Transverse colon (tissue), 4 donors: ENCODE results near the gene SCN5A. TPM values are rescaled to one million over a fixed set of nuclear protein-coding genes. Genes with fewer than 3 reads are reported as not detected.

Experiments used
- DNase-seq: peaks from one replicate; pipeline ENCODE4 v3.0.0-alpha.2; 2019
- H3K27ac ChIP-seq, 4 donors: fragments of 200-600 bp; sonication (generic); 2 replicates each; pipeline ENCODE4 v1.5.1; 2016 to 2018; ENCODE audit warnings: inconsistent platforms in 4 of 4
- H3K27me3 ChIP-seq: fragments of 200-600 bp; sonication (generic); 2 replicates; pipeline ENCODE4 v1.5.1; 2017; ENCODE audit warnings: inconsistent platforms
- H3K36me3 ChIP-seq, 4 donors: fragments of 200-600 bp; sonication (generic); 2 replicates each; pipeline ENCODE4 v1.5.1; 2017 to 2019; ENCODE audit warnings: inconsistent platforms in 4 of 4
- H3K4me1 ChIP-seq, 4 donors: fragments of 200-600 bp; sonication (generic); 2 replicates each; pipeline ENCODE4 v1.5.1; 2017 to 2020; ENCODE audit warnings: inconsistent platforms in 4 of 4
- H3K4me3 ChIP-seq, 4 donors: fragments of 200-600 bp; sonication (generic); 1 replicate in 1 of 4; 2 replicates in 3 of 4; pipeline versions ENCODE4 v1.5.1 to v1.6.1; 2017 to 2019; ENCODE audit warnings: inconsistent platforms in 4 of 4
- H3K9me3 ChIP-seq, 2 donors: fragments of 200-600 bp; sonication (generic); 2 replicates each; pipeline ENCODE4 v1.5.1; 2017 to 2019; ENCODE audit warnings: inconsistent platforms in 2 of 2
- EP300 ChIP-seq: sonication (generic); formaldehyde crosslinking; IDR thresholded peaks from one replicate; pipeline ENCODE4 v1.6.1; 2017; ENCODE audit warnings: antibody characterized with exemption, low read depth
- POLR2A ChIP-seq: fragments of 450-650 bp; IDR thresholded peaks from one replicate; pipeline ENCODE4 v1.6.1; 2016; ENCODE audit warnings: antibody characterized with exemption, mild to moderate bottlenecking, moderate library complexity
- POLR2AphosphoS5 ChIP-seq, 3 donors: sonication (generic); formaldehyde crosslinking; IDR thresholded peaks; one replicate each; pipeline ENCODE4 v1.6.1; 2016; ENCODE audit warnings: antibody characterized with exemption in 3 of 3
- WGBS, 2 donors: methylation state at CpG; one replicate each; pipeline ENCODE4 v1.1.5; 2018; ENCODE audit warnings: low coverage in 1 of 2; 5-methylcytosine and 5-hydroxymethylcytosine counted together
- in situ Hi-C, 4 donors: fragments of 200-750 bp; cut with MboI; loops; one replicate each; pipeline versions ENCODE4 v1.15.0 to v1.15.1; 2017; ENCODE audit warnings: low sequenced_read_pairs in 3 of 4, low pct_ligation_motif_present in 1 of 4, low pct_unique_long_range_greater_than_20kb in 1 of 4
- intact Hi-C: fragments of 100-400 bp; cut with DNase I; formaldehyde crosslinking; loops from one replicate; pipeline ENCODE4 v1.15.1; 2023; ENCODE audit warnings: low total_unique reads
- total RNA-seq, 4 donors: library from RNA; depleted of rRNA; stranded (reverse); fragments of >200 nt; gene quantifications; one replicate each; pipeline ENCODE4 v1.1.0, GENCODE V29; 2016
- TF ChIP-seq, protein P1 (sequence below), 5 experiments: fragments of 200-600 bp in 3 of 5; fragments of 450-650 bp in 2 of 5; sonication (generic) in 3 of 5; IDR thresholded peaks; 1 replicate in 2 of 5; 2 replicates in 3 of 5; pipeline ENCODE4 v1.5.1; 2016 to 2017; ENCODE audit warnings: antibody characterized with exemption in 5 of 5, inconsistent platforms in 3 of 5, mild to moderate bottlenecking in 2 of 5, moderate library complexity in 1 of 5

SCN5A gene
- total RNA-seq, 4 donors from 2014 or later: 0.16 to 0.27 TPM; not detected in 2

DNA sequence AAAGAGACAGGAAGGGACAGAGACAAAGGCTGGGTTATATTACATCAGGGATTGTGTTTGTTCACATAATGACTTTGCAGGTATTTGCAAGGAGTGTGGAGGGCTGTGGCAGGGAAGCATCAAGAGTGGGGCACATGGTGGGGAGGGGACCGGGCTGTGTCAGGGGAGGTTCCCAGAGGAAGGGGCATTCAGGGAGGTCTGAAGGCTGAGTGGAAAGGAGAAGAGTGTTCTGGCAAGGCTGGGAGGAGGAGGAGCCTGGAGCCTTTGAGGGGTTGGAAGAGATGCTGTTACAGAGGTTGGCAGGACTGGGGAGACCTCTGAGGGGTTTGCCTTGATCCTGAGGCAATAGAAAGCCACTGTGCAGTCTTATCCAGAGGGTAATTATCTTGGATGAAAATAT is 103.9 kb downstream of the SCN5A start:
- Histone ChIP-seq H3K9me3 (no peaks in the 10 kb centered on the region), H3K27ac (no peak overlapping the region), H3K4me3 (no peak overlapping the region), H3K36me3 (no peaks in the 10 kb centered on the region), H3K4me1 (no peaks in the 10 kb centered on the region), H3K27me3 (no peaks in the 10 kb centered on the region)
- TF ChIP-seq EP300 (no peak), POLR2A (no peak), POLR2AphosphoS5 (IDR thresholded peaks at IDR 0.05) (no peak)
- TF ChIP-seq, protein P1, sequence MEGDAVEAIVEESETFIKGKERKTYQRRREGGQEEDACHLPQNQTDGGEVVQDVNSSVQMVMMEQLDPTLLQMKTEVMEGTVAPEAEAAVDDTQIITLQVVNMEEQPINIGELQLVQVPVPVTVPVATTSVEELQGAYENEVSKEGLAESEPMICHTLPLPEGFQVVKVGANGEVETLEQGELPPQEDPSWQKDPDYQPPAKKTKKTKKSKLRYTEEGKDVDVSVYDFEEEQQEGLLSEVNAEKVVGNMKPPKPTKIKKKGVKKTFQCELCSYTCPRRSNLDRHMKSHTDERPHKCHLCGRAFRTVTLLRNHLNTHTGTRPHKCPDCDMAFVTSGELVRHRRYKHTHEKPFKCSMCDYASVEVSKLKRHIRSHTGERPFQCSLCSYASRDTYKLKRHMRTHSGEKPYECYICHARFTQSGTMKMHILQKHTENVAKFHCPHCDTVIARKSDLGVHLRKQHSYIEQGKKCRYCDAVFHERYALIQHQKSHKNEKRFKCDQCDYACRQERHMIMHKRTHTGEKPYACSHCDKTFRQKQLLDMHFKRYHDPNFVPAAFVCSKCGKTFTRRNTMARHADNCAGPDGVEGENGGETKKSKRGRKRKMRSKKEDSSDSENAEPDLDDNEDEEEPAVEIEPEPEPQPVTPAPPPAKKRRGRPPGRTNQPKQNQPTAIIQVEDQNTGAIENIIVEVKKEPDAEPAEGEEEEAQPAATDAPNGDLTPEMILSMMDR (IDR thresholded peaks at IDR 0.05): no peak
- no peak for DNase-seq
- intact Hi-C loops (no loop called here), in situ Hi-C loops (loop anchor here in 1 of 4 donors (25.0 kb wide), 1 partner anchor 467 kb away; no protein-coding TSS in a partner anchor)
- WGBS, 2 donors: 40 to 82% methylated on average over 1 of the region's 1 CpG

DNA sequence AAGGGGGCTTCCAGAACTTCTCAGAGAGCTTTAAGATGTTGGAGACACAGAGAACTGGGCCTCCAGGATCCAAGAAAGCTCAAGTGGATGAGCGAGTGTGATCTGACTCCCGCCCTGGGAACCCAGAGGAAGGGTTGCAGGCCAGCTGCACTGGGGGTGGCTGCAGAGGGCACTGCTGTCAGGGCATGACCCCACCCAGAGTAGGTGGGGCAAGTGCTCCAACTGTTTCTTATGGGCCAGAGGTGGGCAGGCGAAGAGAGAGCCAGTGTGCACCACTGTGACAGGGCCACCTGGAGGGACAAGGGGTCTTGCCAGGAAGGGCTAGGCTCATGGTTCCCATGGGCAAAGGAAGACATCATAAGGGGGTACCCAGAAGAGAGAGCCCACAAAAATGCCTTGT is 104.6 kb downstream of the SCN5A start:
- Histone ChIP-seq H3K27ac (no peak overlapping the region), H3K4me1 (no peaks in the 10 kb centered on the region), H3K27me3 (no peaks in the 10 kb centered on the region), H3K36me3 (no peaks in the 10 kb centered on the region), H3K9me3 (no peaks in the 10 kb centered on the region), H3K4me3 (no peak overlapping the region)
- TF ChIP-seq POLR2A (no peak), EP300 (no peak), POLR2AphosphoS5 (IDR thresholded peaks at IDR 0.05) (no peak)
- TF ChIP-seq, protein P1 (IDR thresholded peaks at IDR 0.05): no peak
- 80 to 84% methylated on average over 1 to 3 of the region's 3 CpGs for whole genome bisulfite sequencing, 2 donors
- no peak for DNase-seq
- intact Hi-C loops (no loop called here), in situ Hi-C loops (loop anchor here in 1 of 4 donors (25.0 kb wide), 1 partner anchor 467 kb away; no protein-coding TSS in a partner anchor)

DNA sequence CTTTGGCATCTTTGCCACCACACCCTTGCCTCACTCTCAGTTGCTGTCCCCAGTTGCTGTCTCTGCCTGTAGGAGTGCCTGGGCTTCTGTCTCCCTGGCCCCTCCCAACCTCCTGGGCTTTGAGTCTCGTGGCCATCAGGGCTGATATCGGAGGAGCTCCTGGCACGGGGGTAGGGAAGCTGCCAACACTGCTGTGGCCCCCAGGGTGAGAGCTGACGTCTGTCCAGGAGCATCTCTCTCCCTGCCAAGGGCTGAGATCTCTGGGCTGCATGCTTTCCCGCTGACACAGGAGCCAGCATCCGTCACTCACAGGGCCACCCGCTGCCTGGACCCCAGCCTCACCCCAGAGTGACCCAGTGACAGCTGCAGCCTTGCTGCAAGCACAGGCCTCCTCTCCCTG is 105.9 kb downstream of the SCN5A start:
- no peaks in the 10 kb centered on the region for H3K36me3 ChIP-seq
- H3K4me3 ChIP-seq: no peak overlapping the region
- DNase-seq: no peak
- intact Hi-C loops (no loop called here), in situ Hi-C loops (loop anchor here in 1 of 4 donors (25.0 kb wide), 1 partner anchor 469 kb away; no protein-coding TSS in a partner anchor)
- no peaks in the 10 kb centered on the region for H3K4me1 ChIP-seq
- no peaks in the 10 kb centered on the region for H3K9me3 ChIP-seq
- TF ChIP-seq POLR2A: no peak
- TF ChIP-seq EP300: no peak
- no peaks in the 10 kb centered on the region for H3K27me3 ChIP-seq
- 67% methylated on average over 7 of the region's 7 CpGs; no CpG with 5 or more reads in 1 of the 2 donors for WGBS, 2 donors
- H3K27ac ChIP-seq: no peak overlapping the region

DNA sequence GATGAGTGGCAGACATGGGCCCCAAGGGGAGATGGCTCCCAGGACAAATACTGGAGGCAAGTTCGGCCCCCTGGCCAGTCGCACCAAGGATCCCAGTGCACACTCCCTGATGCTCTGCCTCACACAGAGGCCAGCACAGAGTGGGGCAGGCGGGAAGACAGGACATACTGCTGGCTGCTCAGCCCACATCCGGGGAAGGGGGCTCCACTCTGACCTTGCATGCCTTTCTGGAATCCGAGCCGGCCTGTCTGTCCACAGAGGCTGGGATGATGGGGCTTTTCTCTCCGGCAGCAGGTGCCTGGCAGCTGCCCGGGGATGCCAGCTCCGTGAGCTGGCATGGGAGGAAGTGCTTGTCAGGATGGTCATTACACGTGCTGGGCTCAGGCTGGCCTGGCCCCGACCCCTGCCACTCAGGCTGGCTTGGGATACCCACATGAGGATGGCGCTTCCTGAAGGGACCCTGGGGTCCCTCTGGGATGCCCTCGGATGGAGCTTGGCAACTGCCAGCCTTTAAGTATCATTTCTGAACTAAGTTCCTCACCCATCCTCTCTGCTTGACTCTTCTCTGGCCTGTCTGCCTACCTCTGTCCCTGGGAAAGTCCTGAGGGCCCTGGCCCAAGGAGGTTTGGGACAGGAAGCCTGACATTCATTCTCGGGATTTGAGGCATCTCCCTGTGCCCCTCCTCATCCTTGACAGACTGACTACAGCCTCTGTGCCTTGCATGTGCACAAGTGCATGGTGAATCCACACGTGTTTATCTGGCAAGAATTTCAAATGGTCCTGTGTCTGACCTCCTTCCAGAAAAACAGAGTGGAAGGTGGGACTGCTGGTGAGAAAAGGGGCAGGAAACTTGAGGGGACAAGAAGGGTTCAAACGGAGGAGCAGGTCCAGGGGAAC is 106.8 kb downstream of the SCN5A start:
- no peak for DNase-seq
- WGBS, 2 donors: 33 to 64% methylated on average over 1 to 12 of the region's 16 CpGs
- H3K27me3 ChIP-seq: no peaks in the 10 kb centered on the region
- in situ Hi-C loops (loop anchor here in 1 of 4 donors (25.0 kb wide), 1 partner anchor 470 kb away; no protein-coding TSS in a partner anchor), intact Hi-C loops (no loop called here)
- TF ChIP-seq, protein P1 (IDR thresholded peaks at IDR 0.05): no peak
- no peak for TF ChIP-seq POLR2AphosphoS5 (IDR thresholded peaks at IDR 0.05)
- no peak for TF ChIP-seq POLR2A
- TF ChIP-seq EP300: no peak
- no peaks in the 10 kb centered on the region for H3K9me3 ChIP-seq
- no peak overlapping the region for H3K27ac ChIP-seq
- no peaks in the 10 kb centered on the region for H3K36me3 ChIP-seq
- no peak overlapping the region for H3K4me3 ChIP-seq
- H3K4me1 ChIP-seq: no peaks in the 10 kb centered on the region
